ENCODE measurements around the gene SORL1. TPM values are rescaled to one million over a fixed set of nuclear protein-coding genes. Genes with fewer than 3 reads are reported as not detected.

Gene SORL1
- total and polyA plus RNA-seq, 2 donors from 2014 or later, result 15.2 to 74.2 TPM

- Histone ChIP-seq H3K4me1 (ENCODE audit: control insufficient read depth in 2 of 3, insufficient read depth in 2 of 3, low read depth in 1 of 3, low read length in 3 of 3) (no peaks in the 10 kb centered on the region), H3K9ac (ENCODE audit: low read length in 3 of 3) (no peak overlapping the region), H3K36me3 (ENCODE audit: control insufficient read depth in 2 of 3, insufficient read depth in 3 of 3, low read length in 3 of 3) (peaks cover 3 to 11% (median 11%) of the 10 kb centered on the region in 3 donors), H3K27ac (ENCODE audit: low read depth in 2 of 2, low read length in 2 of 2) (no peak overlapping the region), H3K9me3 (ENCODE audit: control insufficient read depth in 2 of 3, insufficient read depth in 1 of 3, low read length in 3 of 3) (no peaks in the 10 kb centered on the region), H3K27me3 (ENCODE audit: control insufficient read depth, insufficient read depth, low read length) (no peaks in the 10 kb centered on the region), H3K4me3 (ENCODE audit: low read length in 3 of 3) (no peak overlapping the region)
- FAIRE-seq (no peak), DNase-seq (no peak)
- intact Hi-C loops (cut with DNase I), result no loop called here
- TF ChIP-seq CTCF (IDR thresholded peaks at IDR 0.05; ENCODE audit: borderline replicate concordance, extremely low read depth, insufficient read depth), result no peak
Observed at GRCh38 chr11:121553806-121554205, 101.7 kb downstream of the SORL1 start.

GRCh38 chr11:121554552-121554951, 102.4 kb downstream of the SORL1 start:
- Histone ChIP-seq H3K36me3 (ENCODE audit: control insufficient read depth in 2 of 3, insufficient read depth in 3 of 3, low read length in 3 of 3) (peaks cover 3 to 13% (median 11%) of the 10 kb centered on the region in 3 donors), H3K9ac (ENCODE audit: low read length in 3 of 3) (no peak overlapping the region), H3K27me3 (ENCODE audit: control insufficient read depth, insufficient read depth, low read length) (no peaks in the 10 kb centered on the region), H3K4me1 (ENCODE audit: control insufficient read depth in 2 of 3, insufficient read depth in 2 of 3, low read depth in 1 of 3, low read length in 3 of 3) (no peaks in the 10 kb centered on the region), H3K9me3 (ENCODE audit: control insufficient read depth in 2 of 3, insufficient read depth in 1 of 3, low read length in 3 of 3) (no peaks in the 10 kb centered on the region), H3K27ac (ENCODE audit: low read depth in 2 of 2, low read length in 2 of 2) (no peak overlapping the region), H3K4me3 (ENCODE audit: low read length in 3 of 3) (no peak overlapping the region)
- DNase-seq, result no peak
- intact Hi-C loops (cut with DNase I), result no loop called here
- no peak for FAIRE-seq
- no peak for TF ChIP-seq CTCF (IDR thresholded peaks at IDR 0.05; ENCODE audit: borderline replicate concordance, extremely low read depth, insufficient read depth)

- TF ChIP-seq CTCF (IDR thresholded peaks at IDR 0.05; ENCODE audit: borderline replicate concordance, extremely low read depth, insufficient read depth), result no peak
- intact Hi-C loops (cut with DNase I), result no loop called here
- Histone ChIP-seq H3K27me3 (ENCODE audit: control insufficient read depth, insufficient read depth, low read length) (no peaks in the 10 kb centered on the region), H3K36me3 (ENCODE audit: control insufficient read depth in 2 of 3, insufficient read depth in 3 of 3, low read length in 3 of 3) (peaks cover 3 to 17% (median 11%) of the 10 kb centered on the region in 3 donors), H3K4me3 (ENCODE audit: low read length in 3 of 3) (no peak overlapping the region), H3K27ac (ENCODE audit: low read depth in 2 of 2, low read length in 2 of 2) (no peak overlapping the region), H3K9me3 (ENCODE audit: control insufficient read depth in 2 of 3, insufficient read depth in 1 of 3, low read length in 3 of 3) (no peaks in the 10 kb centered on the region), H3K4me1 (ENCODE audit: control insufficient read depth in 2 of 3, insufficient read depth in 2 of 3, low read depth in 1 of 3, low read length in 3 of 3) (no peaks in the 10 kb centered on the region), H3K9ac (ENCODE audit: low read length in 3 of 3) (no peak overlapping the region)
- FAIRE-seq (no peak), DNase-seq (no peak)
Observed at GRCh38 chr11:121555121-121555520, 103.0 kb downstream of the SORL1 start.

- FAIRE-seq (no peak), DNase-seq (no peak)
- Histone ChIP-seq H3K27ac (ENCODE audit: low read depth in 2 of 2, low read length in 2 of 2) (no peak overlapping the region), H3K36me3 (ENCODE audit: control insufficient read depth in 2 of 3, insufficient read depth in 3 of 3, low read length in 3 of 3) (peaks cover 3 to 17% (median 9%) of the 10 kb centered on the region in 3 donors), H3K27me3 (ENCODE audit: control insufficient read depth, insufficient read depth, low read length) (no peaks in the 10 kb centered on the region), H3K4me3 (ENCODE audit: low read length in 3 of 3) (no peak overlapping the region), H3K9ac (ENCODE audit: low read length in 3 of 3) (no peak overlapping the region), H3K9me3 (ENCODE audit: control insufficient read depth in 2 of 3, insufficient read depth in 1 of 3, low read length in 3 of 3) (no peaks in the 10 kb centered on the region), H3K4me1 (ENCODE audit: control insufficient read depth in 2 of 3, insufficient read depth in 2 of 3, low read depth in 1 of 3, low read length in 3 of 3) (no peaks in the 10 kb centered on the region)
- no peak for TF ChIP-seq CTCF (IDR thresholded peaks at IDR 0.05; ENCODE audit: borderline replicate concordance, extremely low read depth, insufficient read depth)
- intact Hi-C loops (cut with DNase I), result no loop called here
Observed at GRCh38 chr11:121556937-121557336, 104.8 kb downstream of the SORL1 start.
